GM18868 (cell line): ENCODE measurements around the gene PROK2.

Experiments
- ATAC-seq: cut with Tn5 transposase; IDR thresholded peaks from one replicate; pipeline ENCODE4 v1.9.1; 2021; ENCODE audit warnings: mild to moderate bottlenecking, moderate library complexity; ENCODE audit not compliant: unreplicated experiment

The PROK2 gene

GRCh38 chr3:71784914-71785531, at the start of gene PROK2:
PROK2 (minus strand) TSS chr3:71785148; CDS start chr3:71785052, 96 bp downstream.
- ATAC-seq, result no peak

GRCh38 chr3:71831599-71831998, 46.7 kb upstream of the PROK2 start:
- no peak for ATAC-seq

DNA sequence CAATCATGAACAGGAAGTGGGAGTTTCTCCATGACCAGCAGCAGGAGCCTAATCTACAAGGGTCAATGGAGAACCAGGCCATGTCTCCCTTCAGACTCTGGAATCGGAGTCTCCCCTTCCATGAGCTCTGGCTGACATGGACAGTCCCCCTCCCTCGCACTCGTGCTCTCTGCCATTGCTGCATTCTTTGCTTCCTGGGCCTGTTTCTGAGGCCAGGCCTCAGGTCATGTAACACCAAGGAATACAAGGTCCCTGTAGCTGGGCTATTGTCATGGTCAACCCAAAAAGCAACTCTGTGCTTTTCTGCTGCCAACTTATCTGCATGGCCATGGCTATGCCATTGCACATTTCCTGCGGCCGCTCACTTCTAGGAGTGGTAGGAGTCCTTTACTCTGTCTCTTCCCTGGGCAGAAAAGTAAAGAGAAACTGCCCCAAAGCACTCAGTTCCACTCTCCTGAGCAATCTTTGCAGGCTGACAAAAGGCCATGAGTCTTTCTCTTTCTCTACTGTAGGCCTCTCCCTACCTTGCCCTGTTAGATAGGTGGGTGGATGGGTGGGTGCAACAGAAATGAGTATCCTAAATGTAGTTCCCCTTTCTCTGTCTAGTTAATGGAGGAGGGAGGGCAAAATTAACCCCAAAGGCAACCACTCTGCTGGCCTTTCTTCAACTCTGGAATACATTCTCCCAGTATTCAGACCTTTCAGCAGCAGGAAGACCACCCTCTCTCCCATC, 40.8 kb upstream of the PROK2 start:
- no peak for ATAC-seq

DNA sequence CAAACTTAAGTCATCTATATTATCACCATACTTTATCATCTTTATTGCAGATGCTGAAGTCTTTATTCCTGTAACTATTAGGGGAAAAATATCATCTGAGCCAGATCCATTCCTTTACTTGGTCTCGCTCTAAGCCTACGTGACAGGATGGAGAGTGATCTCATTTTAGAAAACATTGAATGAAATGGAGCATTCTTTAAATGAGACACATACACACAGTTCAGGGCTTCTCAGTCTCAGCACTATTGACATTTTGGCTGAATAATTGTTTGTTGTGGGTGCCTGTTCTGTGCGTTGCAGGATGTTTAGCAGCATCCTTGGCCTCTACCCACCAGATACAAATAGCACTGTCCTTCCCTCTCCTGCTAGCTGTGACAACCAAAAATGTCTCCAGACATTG, 36.2 kb upstream of the PROK2 start:
- ATAC-seq, result no peak

- ATAC-seq, result no peak
These were observed 32.3 kb upstream of the PROK2 start for GRCh38 chr3:71817262-71817661.

- ATAC-seq, result no peak
These were observed 31.8 kb upstream of the PROK2 start for GRCh38 chr3:71816767-71817156.

DNA sequence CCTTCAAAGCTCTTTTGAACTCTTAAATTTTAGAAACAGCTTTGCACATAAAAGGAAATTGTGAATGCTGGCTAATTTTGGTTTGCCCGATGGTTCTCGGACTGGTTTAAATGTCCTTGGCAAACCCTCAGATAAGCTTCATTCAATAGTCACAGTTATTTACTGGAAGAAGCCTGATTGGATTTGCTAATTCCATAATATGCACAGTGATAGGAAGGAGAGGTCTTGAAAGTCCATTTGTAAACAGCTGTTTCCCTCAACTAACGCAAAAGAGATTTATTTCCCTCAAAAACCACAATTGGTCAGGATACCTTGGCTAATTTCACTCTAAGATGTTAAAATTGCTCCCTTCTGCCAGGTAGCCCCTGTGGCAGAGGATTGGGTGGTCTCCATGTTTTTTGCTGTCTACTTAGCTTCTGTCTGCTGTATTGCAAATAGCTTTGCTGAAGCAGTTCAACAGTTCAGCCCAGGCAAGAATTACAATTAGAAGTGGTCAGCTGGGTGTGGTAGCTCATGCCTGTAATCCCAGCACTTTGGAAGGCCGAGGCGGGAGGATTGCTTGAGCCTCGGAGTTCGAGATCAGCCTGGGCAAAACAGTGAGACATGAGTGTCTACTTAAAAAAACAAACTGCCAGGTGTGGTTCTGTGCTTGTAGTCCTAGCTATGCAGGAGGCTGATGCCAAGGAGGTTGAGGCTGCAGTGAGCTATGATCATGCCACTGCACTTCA, 30.6 kb upstream of the PROK2 start:
- no peak for ATAC-seq

- no peak for ATAC-seq
These were observed 28.8 kb upstream of the PROK2 start for GRCh38 chr3:71813704-71814103.

- no peak for ATAC-seq
These were observed 28.1 kb upstream of the PROK2 start for GRCh38 chr3:71813073-71813472.

DNA sequence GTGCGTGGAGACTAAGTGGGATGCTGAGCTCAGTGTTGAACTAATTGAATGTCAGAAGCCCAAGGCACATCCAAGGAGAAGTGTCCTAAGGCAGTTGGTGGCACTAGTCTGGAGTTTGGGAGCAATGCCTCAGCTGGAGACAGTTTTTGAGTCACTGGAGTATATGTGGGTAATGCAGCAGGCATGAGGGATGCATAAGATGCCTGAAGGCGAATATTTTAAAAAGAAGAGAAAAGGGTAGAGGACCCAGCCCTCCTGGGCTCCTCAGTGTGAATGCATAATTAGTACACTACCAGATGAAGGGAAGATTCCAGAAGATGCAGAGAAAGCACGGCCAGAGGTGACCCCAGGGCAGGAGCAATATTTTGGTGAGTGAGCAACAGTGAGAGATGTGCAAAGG, 25.1 kb upstream of the PROK2 start:
- no peak for ATAC-seq

- no peak for ATAC-seq
These were observed 24.5 kb upstream of the PROK2 start for GRCh38 chr3:71809321-71810026.

GRCh38 chr3:71806736-71807135, 21.8 kb upstream of the PROK2 start:
- no peak for ATAC-seq

DNA sequence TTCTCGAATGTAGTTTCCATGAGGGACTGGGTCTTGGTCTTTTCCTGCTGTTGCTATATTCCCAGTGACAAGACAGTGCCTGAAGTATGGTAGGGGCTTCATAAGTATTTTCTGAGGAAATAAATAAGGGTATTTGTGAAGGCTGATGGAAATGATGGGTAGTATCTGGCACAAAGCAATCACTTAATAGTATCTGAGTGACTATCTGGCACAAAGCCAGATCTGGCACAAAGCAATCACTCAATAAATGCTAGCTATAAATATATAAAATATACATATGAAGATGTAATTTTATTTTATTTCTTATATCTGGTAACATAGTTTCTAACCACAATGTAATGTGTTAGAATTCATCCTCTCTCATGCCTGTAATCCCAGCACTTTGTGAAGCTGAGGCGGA, 20.7 kb upstream of the PROK2 start:
- no peak for ATAC-seq

- ATAC-seq, result no peak
These were observed 20.3 kb upstream of the PROK2 start for GRCh38 chr3:71805199-71805598.

GRCh38 chr3:71803248-71803647, 18.3 kb upstream of the PROK2 start:
- ATAC-seq, result no peak

GRCh38 chr3:71801986-71802385, 17.0 kb upstream of the PROK2 start:
- ATAC-seq, result no peak

DNA sequence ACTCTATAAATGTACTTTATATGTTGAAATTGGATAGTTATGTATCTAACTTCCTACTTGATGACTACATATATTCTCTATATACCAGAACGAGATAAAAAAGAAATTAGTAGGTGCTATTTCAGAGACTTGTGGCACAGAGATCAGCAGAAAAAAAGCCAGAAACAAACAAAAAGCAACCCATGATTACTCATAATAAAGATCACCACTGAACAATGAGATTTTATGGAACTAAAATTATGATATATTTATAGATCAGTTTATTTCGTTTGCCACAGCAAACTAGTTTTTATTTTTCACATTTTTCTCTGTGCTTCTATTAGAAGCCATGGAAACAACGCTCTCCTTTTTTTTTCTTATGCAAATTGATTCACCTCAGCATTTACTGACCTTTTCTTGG, 15.1 kb upstream of the PROK2 start:
- no peak for ATAC-seq

GRCh38 chr3:71797455-71797854, 12.5 kb upstream of the PROK2 start:
- ATAC-seq, result no peak

- no peak for ATAC-seq
These were observed 11.3 kb upstream of the PROK2 start for GRCh38 chr3:71796290-71796689.

DNA sequence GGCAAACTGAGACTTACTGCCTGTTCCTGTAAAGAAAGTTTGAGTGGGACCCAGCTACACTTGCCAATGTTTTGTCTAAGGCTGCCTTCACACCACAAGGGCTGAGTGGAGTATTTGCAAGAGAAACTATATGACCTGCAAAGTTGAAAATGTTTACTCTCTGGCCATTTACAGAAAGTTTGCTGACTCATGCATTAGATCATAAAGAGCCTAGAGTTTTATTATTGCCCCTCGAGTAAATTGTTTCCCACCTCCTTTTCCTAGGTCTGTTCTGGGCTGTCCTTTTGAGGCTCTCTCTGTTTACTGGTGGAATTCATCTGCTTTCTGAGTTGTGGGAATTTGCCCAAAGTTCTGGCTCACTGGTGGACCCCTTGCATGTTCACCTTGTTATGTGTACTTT, 6.7 kb upstream of the PROK2 start:
- ATAC-seq, result no peak

- ATAC-seq, result no peak
These were observed 5.0 kb upstream of the PROK2 start for GRCh38 chr3:71789922-71790321.
